Ascending aorta (tissue), 2 donors: ENCODE results near the gene PRDX4. TPM values are rescaled to one million over a fixed set of nuclear protein-coding genes. Genes with fewer than 3 reads are reported as not detected.
"Not testable (repeated sequence)": the region's sequence is repeated elsewhere in the genome, so short reads cannot be mapped to it uniquely, and the experiment has no call there.

Source experiments
- DNase-seq, 2 donors: peaks; one replicate each; pipeline ENCODE4 v3.0.0-alpha.2; 2019; ENCODE audit warnings: low spot score in 2 of 2
- H3K27ac ChIP-seq, 2 donors: fragments of 200-600 bp; sonication (generic); one replicate each; pipeline ENCODE4 v1.5.1; 2016 to 2017; ENCODE audit warnings: mild to moderate bottlenecking in 1 of 2
- H3K27me3 ChIP-seq: fragments of 200-600 bp; sonication (generic); one replicate; pipeline ENCODE4 v1.5.1; 2017
- H3K36me3 ChIP-seq, 2 donors: fragments of 200-600 bp; sonication (generic); one replicate each; pipeline ENCODE4 v1.5.1; 2016
- H3K4me1 ChIP-seq, 2 donors: fragments of 200-600 bp; sonication (generic); one replicate each; pipeline ENCODE4 v1.5.1; 2016 to 2017; ENCODE audit warnings: mild to moderate bottlenecking in 1 of 2
- H3K4me3 ChIP-seq, 2 donors: fragments of 200-600 bp; sonication (generic); one replicate each; pipeline ENCODE4 v1.5.1; 2016 to 2017; ENCODE audit warnings: mild to moderate bottlenecking in 1 of 2
- H3K9me3 ChIP-seq, 2 donors: fragments of 200-600 bp; sonication (generic); one replicate each; pipeline ENCODE4 v1.5.1; 2016
- intact Hi-C: fragments of 100-400 bp; cut with DNase I; formaldehyde crosslinking; loops from one replicate; pipeline ENCODE4 v1.15.1; 2023
- total RNA-seq: library from RNA; depleted of rRNA; stranded (reverse); fragments of >200 nt; gene quantifications from one replicate; pipeline ENCODE4 v1.1.0, GENCODE V29; 2016
- TF ChIP-seq, protein P1 (sequence below), 3 experiments: fragments of 200-600 bp in 2 of 3; fragments of 450-650 bp in 1 of 3; sonication (generic) in 2 of 3; IDR thresholded peaks; one replicate each; pipeline ENCODE4 v1.5.1; 2016 to 2019; ENCODE audit warnings: antibody characterized with exemption in 3 of 3, mild to moderate bottlenecking in 1 of 3, moderate library complexity in 1 of 3

The PRDX4 gene
- total RNA-seq, 1 donor from 2014 or later = 112 TPM

DNA sequence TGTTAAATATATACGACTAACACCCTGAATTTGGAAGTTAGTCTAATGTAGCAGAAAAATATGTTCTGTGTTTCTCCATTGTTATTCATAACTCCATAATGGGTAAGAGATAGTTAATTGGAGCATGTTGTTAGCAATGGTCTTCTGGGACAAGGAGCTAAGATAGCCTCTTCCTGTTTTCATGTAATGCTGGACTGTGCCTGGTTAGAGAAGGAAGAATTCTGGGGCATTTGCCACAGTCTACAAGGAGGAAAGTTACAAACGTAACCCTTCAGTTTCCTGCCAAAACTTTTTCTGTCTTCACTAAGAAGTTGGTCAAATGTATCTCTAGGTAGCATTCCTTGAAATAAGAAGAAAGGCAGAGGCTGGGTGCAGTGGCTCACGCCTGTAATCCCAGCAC lies 5.8 kb downstream of the PRDX4 start:
- no peak overlapping the region for H3K4me3 ChIP-seq
- H3K27me3 ChIP-seq = no peaks in the 10 kb centered on the region
- TF ChIP-seq, protein P1, sequence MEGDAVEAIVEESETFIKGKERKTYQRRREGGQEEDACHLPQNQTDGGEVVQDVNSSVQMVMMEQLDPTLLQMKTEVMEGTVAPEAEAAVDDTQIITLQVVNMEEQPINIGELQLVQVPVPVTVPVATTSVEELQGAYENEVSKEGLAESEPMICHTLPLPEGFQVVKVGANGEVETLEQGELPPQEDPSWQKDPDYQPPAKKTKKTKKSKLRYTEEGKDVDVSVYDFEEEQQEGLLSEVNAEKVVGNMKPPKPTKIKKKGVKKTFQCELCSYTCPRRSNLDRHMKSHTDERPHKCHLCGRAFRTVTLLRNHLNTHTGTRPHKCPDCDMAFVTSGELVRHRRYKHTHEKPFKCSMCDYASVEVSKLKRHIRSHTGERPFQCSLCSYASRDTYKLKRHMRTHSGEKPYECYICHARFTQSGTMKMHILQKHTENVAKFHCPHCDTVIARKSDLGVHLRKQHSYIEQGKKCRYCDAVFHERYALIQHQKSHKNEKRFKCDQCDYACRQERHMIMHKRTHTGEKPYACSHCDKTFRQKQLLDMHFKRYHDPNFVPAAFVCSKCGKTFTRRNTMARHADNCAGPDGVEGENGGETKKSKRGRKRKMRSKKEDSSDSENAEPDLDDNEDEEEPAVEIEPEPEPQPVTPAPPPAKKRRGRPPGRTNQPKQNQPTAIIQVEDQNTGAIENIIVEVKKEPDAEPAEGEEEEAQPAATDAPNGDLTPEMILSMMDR (IDR thresholded peaks at IDR 0.05) = no peak
- DNase-seq = no peak
- H3K36me3 ChIP-seq = peaks cover 0 to 7% of the 10 kb centered on the region in 2 donors
- intact Hi-C loops = no loop called here
- H3K4me1 ChIP-seq = no peaks in the 10 kb centered on the region
- no peak overlapping the region for H3K27ac ChIP-seq
- no peaks in the 10 kb centered on the region for H3K9me3 ChIP-seq

DNA sequence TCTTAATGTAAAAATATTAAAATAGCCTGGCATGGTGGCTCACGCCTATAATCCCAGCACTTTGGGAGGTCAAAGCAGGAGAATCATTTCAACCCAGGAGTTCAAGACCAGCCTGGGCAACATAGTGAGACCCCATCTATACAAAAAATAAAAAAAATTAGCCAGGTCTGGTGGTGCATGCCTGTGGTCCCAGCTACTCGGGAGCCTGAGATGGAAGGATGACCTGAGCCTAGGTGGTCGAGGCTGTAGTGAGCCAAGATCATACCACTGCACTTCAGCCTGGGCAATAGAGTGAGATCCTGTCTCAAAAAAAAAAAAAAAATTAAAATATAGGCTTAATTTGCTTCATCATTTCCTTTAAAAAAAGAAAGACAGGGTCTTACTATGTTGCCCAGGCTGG lies 9.2 kb downstream of the PRDX4 start:
- DNase-seq, H3K4me1 ChIP-seq, H3K27me3 ChIP-seq, intact Hi-C loops, H3K36me3 ChIP-seq, H3K4me3 ChIP-seq, H3K9me3 ChIP-seq, H3K27ac ChIP-seq: not testable (repeated sequence)

DNA sequence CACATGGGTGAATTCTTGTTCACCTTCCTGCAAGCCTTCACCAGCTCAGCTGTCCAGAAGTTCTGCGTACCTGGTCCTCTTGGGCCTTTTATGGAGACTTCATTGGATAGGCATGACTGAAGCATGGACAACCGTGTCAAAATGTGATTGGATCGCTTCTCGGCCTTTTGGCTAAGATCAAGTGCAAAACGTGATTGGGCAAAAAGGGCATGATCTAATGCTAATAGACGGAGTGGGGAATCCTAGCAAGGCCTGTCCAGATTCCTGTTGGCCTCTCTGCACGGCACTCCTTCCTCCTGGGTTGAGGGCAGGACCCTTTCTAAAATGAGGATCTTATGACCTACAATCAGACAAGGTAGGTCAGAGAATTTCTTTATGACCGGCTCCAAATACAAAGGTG lies 24.9 kb downstream of the PRDX4 start:
- Histone ChIP-seq H3K9me3 (no peaks in the 10 kb centered on the region), H3K27me3 (no peaks in the 10 kb centered on the region), H3K27ac (no peak overlapping the region), H3K4me1 (no peaks in the 10 kb centered on the region), H3K4me3 (no peak overlapping the region), H3K36me3 (no peaks in the 10 kb centered on the region)
- intact Hi-C loops = no loop called here
- TF ChIP-seq, protein P1 (IDR thresholded peaks at IDR 0.05) = no peak
- no peak for DNase-seq

DNA sequence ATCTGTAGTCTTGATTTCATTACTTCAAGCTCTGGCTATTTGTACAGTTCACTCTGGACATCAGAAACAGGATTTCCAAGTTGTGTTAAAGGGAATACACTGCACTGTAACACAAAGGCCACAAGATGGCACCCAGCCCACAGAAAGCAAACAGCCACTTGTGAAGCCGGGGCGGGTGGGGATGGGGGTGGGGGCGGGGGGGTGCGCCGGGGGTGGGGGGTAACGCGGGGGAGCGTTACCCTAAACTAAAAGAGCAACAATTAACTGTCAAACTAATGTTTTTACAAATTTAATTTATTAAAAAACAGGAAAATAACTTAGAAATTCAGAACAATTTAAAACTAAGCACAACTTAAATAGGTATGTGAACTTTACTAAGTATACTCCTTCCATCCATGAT lies 27.3 kb downstream of the PRDX4 start:
- no peaks in the 10 kb centered on the region for H3K9me3 ChIP-seq
- no peak overlapping the region for H3K4me3 ChIP-seq
- no peak overlapping the region for H3K27ac ChIP-seq
- intact Hi-C loops = loop anchor here (1.0 kb wide), 1 partner anchor 208 kb away; no protein-coding TSS in a partner anchor
- H3K27me3 ChIP-seq = no peaks in the 10 kb centered on the region
- H3K36me3 ChIP-seq = no peaks in the 10 kb centered on the region
- no peak for DNase-seq
- TF ChIP-seq, protein P1 (IDR thresholded peaks at IDR 0.05) = peak in 2 of 3 experiments; percentile 45 to 62
- no peaks in the 10 kb centered on the region for H3K4me1 ChIP-seq

DNA sequence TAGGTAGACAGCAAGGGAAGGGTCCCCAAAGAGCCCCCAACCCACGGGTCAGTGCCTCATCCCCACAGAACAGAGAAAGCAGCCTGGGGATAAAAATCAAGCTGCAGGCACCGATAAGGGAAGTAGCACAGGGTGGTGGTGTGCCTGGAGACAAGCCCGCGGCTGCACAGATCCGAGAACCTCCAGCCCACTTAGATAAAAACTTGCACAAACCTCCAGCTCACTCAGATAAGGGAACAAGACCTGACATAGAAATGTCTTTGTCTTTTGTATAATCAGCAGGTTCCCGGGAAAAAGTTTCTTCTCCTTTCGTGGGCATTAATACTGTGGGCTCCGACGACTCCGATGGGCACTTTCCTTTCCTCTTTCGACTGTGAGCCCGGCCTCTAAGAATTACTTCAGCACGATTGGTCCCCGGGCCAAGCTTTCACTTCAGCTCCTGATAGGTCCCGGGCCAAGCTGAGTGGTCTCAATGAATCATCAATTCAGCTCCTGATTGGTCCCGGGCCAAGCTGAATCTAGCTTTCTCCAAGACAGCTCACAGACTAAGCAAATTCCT lies 32.4 kb downstream of the PRDX4 start:
- Histone ChIP-seq H3K4me3 (no peak overlapping the region), H3K27me3 (no peaks in the 10 kb centered on the region), H3K4me1 (no peaks in the 10 kb centered on the region), H3K9me3 (no peaks in the 10 kb centered on the region), H3K36me3 (peaks cover 12 to 19% of the 10 kb centered on the region in 2 donors), H3K27ac (peak overlapping the region in 1 of 2 donors; percentile 11)
- TF ChIP-seq, protein P1 (IDR thresholded peaks at IDR 0.05) = no peak
- intact Hi-C loops = no loop called here
- DNase-seq = peak in 1 of 2 donors; percentile 67

DNA sequence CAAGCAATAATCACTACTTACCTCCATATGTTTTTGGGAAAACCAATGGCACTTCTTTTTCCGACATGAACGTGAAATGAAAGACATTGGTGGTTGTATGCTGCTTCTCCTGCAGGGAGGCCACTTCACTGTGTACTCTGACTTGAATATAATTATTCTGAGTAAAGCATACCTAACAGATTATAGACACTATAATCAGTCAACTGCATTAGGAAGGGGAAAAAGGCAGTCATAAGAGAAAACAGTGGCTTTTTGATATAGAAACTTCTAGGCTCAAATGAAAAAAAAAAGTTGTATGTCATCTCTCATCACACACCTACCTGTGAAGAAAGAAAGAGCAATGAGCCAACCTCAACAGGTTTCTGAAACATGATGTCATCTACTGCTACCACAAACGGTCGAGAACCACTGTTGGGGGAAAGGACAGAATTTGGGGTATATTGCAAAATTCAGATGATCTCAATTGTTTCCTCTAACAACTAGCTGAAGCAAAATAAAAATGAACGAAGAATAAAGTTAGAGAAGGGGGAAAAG lies 37.4 kb downstream of the PRDX4 start:
- TF ChIP-seq, protein P1 (IDR thresholded peaks at IDR 0.05) = no peak

More for the DNA sequence above, 37.4 kb downstream of the PRDX4 start:
- Histone ChIP-seq H3K36me3 (peaks cover 18 to 35% of the 10 kb centered on the region in 2 donors), H3K27me3 (no peaks in the 10 kb centered on the region), H3K9me3 (no peaks in the 10 kb centered on the region), H3K4me1 (no peaks in the 10 kb centered on the region), H3K4me3 (no peak overlapping the region), H3K27ac (no peak overlapping the region)
- no peak for DNase-seq
- intact Hi-C loops = no loop called here
